Lung (tissue), 12 donors: Measurements from ENCODE around the gene FHL2. TPM values are rescaled to one million over a fixed set of nuclear protein-coding genes. Genes with fewer than 3 reads are reported as not detected.

Experiments
- ATAC-seq: fragments of 200-7000 bp; cut with Tn5 transposase; one replicate; pipeline ENCODE4 v1.9.1; 2020; ENCODE audit warnings: moderate number of reproducible peaks; ENCODE audit not compliant: insufficient read depth, low FRiP score
- DNase-seq, 3 donors: peaks; one replicate each; pipeline ENCODE4 v3.0.0-alpha.2; 2013 to 2017
- H3K27ac ChIP-seq, 2 donors: one replicate each; pipeline ENCODE4 v1.5.1; 2013; ENCODE audit warnings: mild to moderate bottlenecking in 2 of 2, moderate library complexity in 2 of 2, control low read depth in 1 of 2, inconsistent platforms in 1 of 2, low read depth in 1 of 2, low read length in 1 of 2
- H3K27me3 ChIP-seq, 3 donors: one replicate each; pipeline ENCODE4 v1.5.1; 2013; ENCODE audit warnings: low read length in 2 of 3; ENCODE audit not compliant: control insufficient read depth in 3 of 3, insufficient read depth in 3 of 3
- H3K36me3 ChIP-seq, 4 donors: one replicate each; pipeline ENCODE4 v1.5.1; 2013; ENCODE audit warnings: low read length in 4 of 4, mild to moderate bottlenecking in 1 of 4, moderate library complexity in 1 of 4; ENCODE audit not compliant: control insufficient read depth in 4 of 4, insufficient read depth in 4 of 4
- H3K4me1 ChIP-seq, 5 donors: one replicate each; pipeline ENCODE4 v1.5.1; 2013; ENCODE audit warnings: low read length in 5 of 5, mild to moderate bottlenecking in 2 of 5, moderate library complexity in 1 of 5; ENCODE audit not compliant: control insufficient read depth in 5 of 5, insufficient read depth in 5 of 5
- H3K4me3 ChIP-seq: one replicate; pipeline ENCODE4 v1.5.1; 2013; ENCODE audit warnings: mild to moderate bottlenecking, control low read depth, moderate library complexity
- H3K9ac ChIP-seq, 2 donors: one replicate each; pipeline ENCODE4 v1.5.1; 2013; ENCODE audit warnings: low read length in 2 of 2, control low read depth in 1 of 2; ENCODE audit not compliant: insufficient read depth in 1 of 2
- H3K9me3 ChIP-seq, 4 donors: one replicate each; pipeline ENCODE4 v1.5.1; 2013; ENCODE audit warnings: low read length in 3 of 4, mild to moderate bottlenecking in 1 of 4, moderate library complexity in 1 of 4; ENCODE audit not compliant: control insufficient read depth in 4 of 4, insufficient read depth in 3 of 4
- WGBS, 2 donors: extraction: QIAGEN DNeasy Blood & Tissue Kit; methylation state at CpG; one replicate each; pipeline ENCODE4 v1.1.7; 2013; 5-methylcytosine and 5-hydroxymethylcytosine counted together
- polyA plus RNA-seq, 2 donors: library from polyadenylated mRNA; stranded (reverse); fragments of 200-250 nt; gene quantifications; one replicate each; pipeline ENCODE4 v1.2.1, GENCODE V29; 2013
- total RNA-seq, 2 donors: library from RNA; depleted of rRNA in 1 of 2; stranded (reverse); fragments of >200 nt in 1 of 2; gene quantifications; one replicate each; pipeline ENCODE4 v1.2.1, GENCODE V29; 2014 to 2021
- TF ChIP-seq, protein P1 (sequence below): IDR thresholded peaks from 2 replicates; pipeline ENCODE4 v1.5.1; 2012; ENCODE audit warnings: mild to moderate bottlenecking; ENCODE audit errors: control extremely low read depth, extremely low read depth
- donor health status: control.
- donor health status: control.
- donor health status: Bipolar disorder and iron deficiency.
- donor health status: healthy.
- donor health status: DM: yes; HTN: yes; CAD: no.

The FHL2 gene
- total and polyA plus RNA-seq, 4 donors: 6.6 to 12.8 (median 8.7) TPM

GRCh38 chr2:105385731-105386540 is 12.9 kb downstream of the FHL2 start:
- TF ChIP-seq, protein P1, sequence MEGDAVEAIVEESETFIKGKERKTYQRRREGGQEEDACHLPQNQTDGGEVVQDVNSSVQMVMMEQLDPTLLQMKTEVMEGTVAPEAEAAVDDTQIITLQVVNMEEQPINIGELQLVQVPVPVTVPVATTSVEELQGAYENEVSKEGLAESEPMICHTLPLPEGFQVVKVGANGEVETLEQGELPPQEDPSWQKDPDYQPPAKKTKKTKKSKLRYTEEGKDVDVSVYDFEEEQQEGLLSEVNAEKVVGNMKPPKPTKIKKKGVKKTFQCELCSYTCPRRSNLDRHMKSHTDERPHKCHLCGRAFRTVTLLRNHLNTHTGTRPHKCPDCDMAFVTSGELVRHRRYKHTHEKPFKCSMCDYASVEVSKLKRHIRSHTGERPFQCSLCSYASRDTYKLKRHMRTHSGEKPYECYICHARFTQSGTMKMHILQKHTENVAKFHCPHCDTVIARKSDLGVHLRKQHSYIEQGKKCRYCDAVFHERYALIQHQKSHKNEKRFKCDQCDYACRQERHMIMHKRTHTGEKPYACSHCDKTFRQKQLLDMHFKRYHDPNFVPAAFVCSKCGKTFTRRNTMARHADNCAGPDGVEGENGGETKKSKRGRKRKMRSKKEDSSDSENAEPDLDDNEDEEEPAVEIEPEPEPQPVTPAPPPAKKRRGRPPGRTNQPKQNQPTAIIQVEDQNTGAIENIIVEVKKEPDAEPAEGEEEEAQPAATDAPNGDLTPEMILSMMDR: no peak
- H3K4me1 ChIP-seq: peaks cover 0 to 27% (median 7%) of the 10 kb centered on the region in 5 donors
- ATAC-seq (no peak), DNase-seq (no peak)
- no peaks in the 10 kb centered on the region for H3K9me3 ChIP-seq
- 87% methylated on average over 20 of the region's 20 CpGs for WGBS, 2 donors
- H3K27ac ChIP-seq: peak overlapping the region in 1 of 2 donors; percentile 68
- no peak overlapping the region for H3K9ac ChIP-seq
- H3K36me3 ChIP-seq: peaks cover 0 to 16% (median 0%) of the 10 kb centered on the region in 4 donors
- H3K27me3 ChIP-seq: no peaks in the 10 kb centered on the region
- no peak overlapping the region for H3K4me3 ChIP-seq

DNA sequence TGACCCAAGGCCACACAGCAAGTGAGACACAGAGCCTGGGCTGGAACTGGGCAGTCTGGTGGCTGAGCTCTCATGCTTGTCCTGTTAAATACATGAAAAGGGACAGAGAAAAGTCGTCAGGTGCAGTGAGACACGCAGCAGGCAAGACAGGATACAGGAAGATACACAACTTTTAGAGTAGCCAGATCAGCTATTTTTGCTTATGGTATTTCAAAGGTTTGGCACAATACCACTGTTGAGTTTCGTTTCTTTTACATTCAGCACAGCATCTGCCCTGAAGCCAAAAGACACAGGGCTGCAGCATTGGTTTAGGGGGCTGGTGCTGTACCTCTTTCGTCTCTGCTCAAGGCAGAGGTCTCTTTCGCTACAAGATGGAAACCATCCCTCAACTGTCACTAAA is 14.0 kb downstream of the FHL2 start:
- Histone ChIP-seq H3K27me3 (no peaks in the 10 kb centered on the region), H3K9ac (no peak overlapping the region), H3K9me3 (no peaks in the 10 kb centered on the region), H3K36me3 (peaks cover 0 to 16% (median 0%) of the 10 kb centered on the region in 4 donors), H3K27ac (peak overlapping the region in 1 of 2 donors; percentile 71), H3K4me1 (peaks cover 0 to 26% (median 7%) of the 10 kb centered on the region in 5 donors), H3K4me3 (no peak overlapping the region)
- no peak for ATAC-seq
- DNase-seq: no peak
- TF ChIP-seq, protein P1: no peak
- 75 to 82% methylated on average over 5 of the region's 5 CpGs for WGBS, 2 donors

GRCh38 chr2:105384216-105384615 is 14.6 kb downstream of the FHL2 start:
- Histone ChIP-seq H3K27ac (peak overlapping the region in 1 of 2 donors; percentile 71), H3K9me3 (no peaks in the 10 kb centered on the region), H3K4me1 (peaks cover 0 to 25% (median 4%) of the 10 kb centered on the region in 5 donors), H3K36me3 (peaks cover 0 to 16% (median 0%) of the 10 kb centered on the region in 4 donors), H3K27me3 (no peaks in the 10 kb centered on the region), H3K4me3 (no peak overlapping the region), H3K9ac (no peak overlapping the region)
- ATAC-seq (no peak), DNase-seq (no peak)
- WGBS, 2 donors: 46 to 71% methylated on average over 7 of the region's 7 CpGs
- TF ChIP-seq, protein P1: no peak
